DOHH2 (cell line): ENCODE measurements around the gene PEDS1.

Experiments used
- H3F3A ChIP-seq: fragments of 200-600 bp; sonication (generic), shearing (Covaris generic); 2 replicates; pipeline ENCODE4 v1.6.0; 2016; ENCODE audit warnings: antibody characterized with exemption, mild to moderate bottlenecking; ENCODE audit not compliant: control insufficient read depth, insufficient read depth
- H3K27ac ChIP-seq: fragments of 200-600 bp; sonication (generic); 2 replicates; pipeline ENCODE4 v1.5.1; 2014; ENCODE audit warnings: low read depth, mild to moderate bottlenecking, low read length, moderate library complexity
- H3K27me3 ChIP-seq: fragments of 200-600 bp; sonication (generic); 2 replicates; pipeline ENCODE4 v1.6.1; 2014; ENCODE audit warnings: mild to moderate bottlenecking, low read length, mixed read lengths; ENCODE audit not compliant: control insufficient read depth
- H3K36me3 ChIP-seq: fragments of 200-600 bp; sonication (generic); 2 replicates; pipeline ENCODE4 v1.6.1; 2014; ENCODE audit warnings: mild to moderate bottlenecking, low read length, moderate library complexity, mixed read lengths; ENCODE audit not compliant: control insufficient read depth
- H3K4me1 ChIP-seq: fragments of 200-600 bp; sonication (generic); 2 replicates; pipeline ENCODE4 v1.6.1; 2014; ENCODE audit warnings: mild to moderate bottlenecking, low read length, mixed read lengths; ENCODE audit not compliant: control insufficient read depth
- H3K4me2 ChIP-seq: fragments of 200-600 bp; sonication (generic); 2 replicates; pipeline ENCODE4 v1.6.0; 2014; ENCODE audit warnings: mild to moderate bottlenecking, low read length, moderate library complexity
- H3K4me3 ChIP-seq: fragments of 200-600 bp; sonication (generic); 2 replicates; pipeline ENCODE4 v1.5.1; 2014; ENCODE audit warnings: mild to moderate bottlenecking, low read length, mixed read lengths
- H3K79me2 ChIP-seq: fragments of 200-600 bp; sonication (generic); 2 replicates; pipeline ENCODE4 v1.6.1; 2014; ENCODE audit warnings: mild to moderate bottlenecking, low read length, mixed read lengths; ENCODE audit not compliant: control insufficient read depth
- H3K9me2 ChIP-seq: fragments of 200-600 bp; sonication (generic); replicated peaks from 2 replicates; pipeline ENCODE4 v1.6.1; 2014; ENCODE audit warnings: mild to moderate bottlenecking, low read length, mixed read lengths; ENCODE audit not compliant: control insufficient read depth
- H3K9me3 ChIP-seq: fragments of 200-600 bp; sonication (generic); 2 replicates; pipeline ENCODE4 v1.6.1; 2014; ENCODE audit warnings: antibody characterized with exemption, low read length, mixed read lengths; ENCODE audit not compliant: control insufficient read depth, insufficient read depth
- H4K20me1 ChIP-seq: fragments of 200-600 bp; sonication (generic); 2 replicates; pipeline ENCODE4 v1.6.0; 2014; ENCODE audit warnings: low read depth, mild to moderate bottlenecking, antibody characterized with exemption, low read length, moderate library complexity; ENCODE audit not compliant: control insufficient read depth, insufficient read depth
- CTCF ChIP-seq: fragments of 200-600 bp; sonication (generic); IDR thresholded peaks from one replicate; pipeline ENCODE4 v1.5.1; 2014; ENCODE audit warnings: antibody characterized with exemption, mild to moderate bottlenecking, low read depth, low read length; ENCODE audit not compliant: poor library complexity, severe bottlenecking
- EZH2phosphoT487 ChIP-seq: fragments of 200-600 bp; sonication (generic); IDR thresholded peaks from 2 replicates; pipeline ENCODE4 v1.6.1; 2017; ENCODE audit warnings: borderline replicate concordance, mild to moderate bottlenecking, antibody characterized with exemption, low read length, moderate library complexity, mixed read lengths

PEDS1 gene

GRCh38 chr20:50142812-50143211, 10.7 kb downstream of the PEDS1 start:
- peaks cover 46% of the 10 kb centered on the region for H3K36me3 ChIP-seq
- H3K9me3 ChIP-seq, result no peaks in the 10 kb centered on the region
- H3K27me3 ChIP-seq, result no peaks in the 10 kb centered on the region
- H3F3A ChIP-seq, result no peaks in the 10 kb centered on the region
- H3K4me3 ChIP-seq, result no peak overlapping the region
- H3K79me2 ChIP-seq, result peaks cover 29% of the 10 kb centered on the region
- no peaks in the 10 kb centered on the region for H4K20me1 ChIP-seq
- no peak for TF ChIP-seq EZH2phosphoT487
- TF ChIP-seq CTCF, result no peak
- H3K4me1 ChIP-seq, result peaks cover 16% of the 10 kb centered on the region
- H3K27ac ChIP-seq, result no peak overlapping the region
- no peaks in the 10 kb centered on the region for H3K9me2 ChIP-seq
- no peak overlapping the region for H3K4me2 ChIP-seq

GRCh38 chr20:50141811-50142561, 11.5 kb downstream of the PEDS1 start:
- peaks cover 39% of the 10 kb centered on the region for H3K36me3 ChIP-seq

GRCh38 chr20:50141018-50141675, 12.4 kb downstream of the PEDS1 start:
- Histone ChIP-seq H3K79me2 (peaks cover 14% of the 10 kb centered on the region), H3F3A (no peaks in the 10 kb centered on the region), H3K36me3 (peaks cover 33% of the 10 kb centered on the region), H3K4me1 (no peaks in the 10 kb centered on the region), H3K4me3 (no peak overlapping the region), H4K20me1 (no peaks in the 10 kb centered on the region), H3K9me2 (no peaks in the 10 kb centered on the region), H3K4me2 (no peak overlapping the region), H3K27me3 (no peaks in the 10 kb centered on the region), H3K9me3 (no peaks in the 10 kb centered on the region), H3K27ac (no peak overlapping the region)
- TF ChIP-seq CTCF, result no peak
- TF ChIP-seq EZH2phosphoT487, result no peak

More at GRCh38 chr20:50141811-50142561, 11.5 kb downstream of the PEDS1 start:
- no peak for TF ChIP-seq CTCF
- TF ChIP-seq EZH2phosphoT487, result no peak
- H3K4me3 ChIP-seq, result no peak overlapping the region
- no peak overlapping the region for H3K4me2 ChIP-seq
- no peaks in the 10 kb centered on the region for H3K9me3 ChIP-seq
- H3F3A ChIP-seq, result no peaks in the 10 kb centered on the region
- H3K27me3 ChIP-seq, result no peaks in the 10 kb centered on the region
- H3K27ac ChIP-seq, result no peak overlapping the region
- H4K20me1 ChIP-seq, result no peaks in the 10 kb centered on the region
- H3K9me2 ChIP-seq, result no peaks in the 10 kb centered on the region
- H3K79me2 ChIP-seq, result peaks cover 22% of the 10 kb centered on the region
- H3K4me1 ChIP-seq, result peaks cover 8% of the 10 kb centered on the region
